ENCODE measurements around the gene SYNGR4. TPM values are rescaled to one million over a fixed set of nuclear protein-coding genes. Genes with fewer than 3 reads are reported as not detected.

Gene SYNGR4
- total RNA-seq, 4 donors from 2014 or later = not detected

DNA sequence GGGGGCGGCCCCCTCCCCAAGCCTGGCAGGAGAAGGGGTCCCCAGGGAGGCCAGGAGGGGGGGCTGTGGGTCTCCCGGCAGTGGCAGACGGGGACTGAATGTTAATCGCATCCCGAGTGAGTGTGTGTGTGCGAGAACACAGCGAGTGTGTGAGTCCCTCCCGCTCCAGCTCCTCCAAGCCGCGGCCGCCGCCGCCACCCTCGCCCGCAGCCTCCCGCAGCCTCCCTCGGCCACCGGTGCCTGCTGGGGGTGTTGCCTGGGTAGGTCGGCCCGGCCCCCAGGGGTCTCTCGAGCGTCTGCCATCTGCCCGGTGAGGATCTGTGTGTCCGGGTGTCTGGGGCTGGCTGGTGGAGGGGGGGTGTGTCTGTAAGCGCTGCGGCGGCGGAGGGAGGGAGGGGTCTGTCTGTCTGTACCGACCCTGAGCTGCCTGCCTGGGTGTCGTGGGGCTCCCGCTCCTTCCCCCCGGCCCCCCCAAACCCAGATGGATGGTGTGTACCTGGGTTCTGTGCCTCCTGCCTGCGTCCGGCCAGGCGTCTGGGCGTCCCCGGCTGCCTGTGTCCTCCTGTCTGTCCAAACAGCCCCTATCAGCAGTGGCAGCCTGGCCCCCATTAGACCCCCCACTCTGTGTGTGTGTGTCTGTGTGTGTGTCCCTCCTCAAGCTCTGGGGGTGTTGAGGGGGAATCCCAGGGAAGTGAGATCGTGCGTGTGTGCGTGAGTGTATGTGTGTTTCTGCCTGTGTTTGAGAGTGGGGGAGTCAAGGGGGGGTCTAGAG lies 29.6 kb downstream of the SYNGR4 start, which contains the start of gene GRIN2D:
Gene GRIN2D (plus strand): TSS at position 110 of the 772 bp plus-strand sequence. CDS start 4,725 bp downstream, outside the sequence.
- no peak for TF ChIP-seq POLR2A (IDR thresholded peaks at IDR 0.05)
- no peak for TF ChIP-seq CTCF (IDR thresholded peaks at IDR 0.05)
- Histone ChIP-seq H3K4me1 (peaks cover 0 to 35% (median 14%) of the 10 kb centered on the region in 4 donors), H3K27ac (no peak within 1 kb of the TSS), H3K27me3 (peaks cover 4 to 38% of the 10 kb centered on the region in 2 donors), H3K9me3 (no peaks in the 10 kb centered on the region), H3K4me3 (no peak within 1 kb of the TSS), H3K36me3 (peaks cover 0 to 9% (median 0%) of the 10 kb centered on the region in 3 donors)
- peak in 1 of 3 donors; percentile 53 for DNase-seq

- peaks cover 0 to 34% (median 14%) of the 10 kb centered on the region in 4 donors for H3K4me1 ChIP-seq
- peaks cover 4 to 38% of the 10 kb centered on the region in 2 donors for H3K27me3 ChIP-seq
- H3K4me3 ChIP-seq = no peak overlapping the region
- TF ChIP-seq CTCF (IDR thresholded peaks at IDR 0.05) = no peak
- H3K36me3 ChIP-seq = peaks cover 0 to 1% (median 0%) of the 10 kb centered on the region in 3 donors
- no peak overlapping the region for H3K27ac ChIP-seq
- no peak for DNase-seq
- no peaks in the 10 kb centered on the region for H3K9me3 ChIP-seq
Measured at GRCh38 chr19:48394331-48395169, 30.4 kb downstream of the SYNGR4 start.

GRCh38 chr19:48395170-48395455 lies 30.9 kb downstream of the SYNGR4 start:
- Histone ChIP-seq H3K9me3 (no peaks in the 10 kb centered on the region), H3K4me3 (no peak overlapping the region), H3K4me1 (peaks cover 0 to 28% (median 14%) of the 10 kb centered on the region in 4 donors), H3K27ac (no peak overlapping the region), H3K27me3 (peaks cover 4 to 38% of the 10 kb centered on the region in 2 donors), H3K36me3 (no peaks in the 10 kb centered on the region)
- TF ChIP-seq POLR2A (IDR thresholded peaks at IDR 0.05) (no peak), CTCF (IDR thresholded peaks at IDR 0.05) (no peak)
- DNase-seq = no peak

- Histone ChIP-seq H3K9me3 (no peaks in the 10 kb centered on the region), H3K36me3 (no peaks in the 10 kb centered on the region), H3K4me1 (peaks cover 0 to 26% (median 14%) of the 10 kb centered on the region in 4 donors), H3K27ac (no peak overlapping the region), H3K4me3 (no peak overlapping the region), H3K27me3 (peaks cover 4 to 38% of the 10 kb centered on the region in 2 donors)
- TF ChIP-seq POLR2A (IDR thresholded peaks at IDR 0.05) (no peak), CTCF (IDR thresholded peaks at IDR 0.05) (no peak)
- no peak for DNase-seq
Measured at GRCh38 chr19:48395499-48395898, 31.3 kb downstream of the SYNGR4 start.

DNA sequence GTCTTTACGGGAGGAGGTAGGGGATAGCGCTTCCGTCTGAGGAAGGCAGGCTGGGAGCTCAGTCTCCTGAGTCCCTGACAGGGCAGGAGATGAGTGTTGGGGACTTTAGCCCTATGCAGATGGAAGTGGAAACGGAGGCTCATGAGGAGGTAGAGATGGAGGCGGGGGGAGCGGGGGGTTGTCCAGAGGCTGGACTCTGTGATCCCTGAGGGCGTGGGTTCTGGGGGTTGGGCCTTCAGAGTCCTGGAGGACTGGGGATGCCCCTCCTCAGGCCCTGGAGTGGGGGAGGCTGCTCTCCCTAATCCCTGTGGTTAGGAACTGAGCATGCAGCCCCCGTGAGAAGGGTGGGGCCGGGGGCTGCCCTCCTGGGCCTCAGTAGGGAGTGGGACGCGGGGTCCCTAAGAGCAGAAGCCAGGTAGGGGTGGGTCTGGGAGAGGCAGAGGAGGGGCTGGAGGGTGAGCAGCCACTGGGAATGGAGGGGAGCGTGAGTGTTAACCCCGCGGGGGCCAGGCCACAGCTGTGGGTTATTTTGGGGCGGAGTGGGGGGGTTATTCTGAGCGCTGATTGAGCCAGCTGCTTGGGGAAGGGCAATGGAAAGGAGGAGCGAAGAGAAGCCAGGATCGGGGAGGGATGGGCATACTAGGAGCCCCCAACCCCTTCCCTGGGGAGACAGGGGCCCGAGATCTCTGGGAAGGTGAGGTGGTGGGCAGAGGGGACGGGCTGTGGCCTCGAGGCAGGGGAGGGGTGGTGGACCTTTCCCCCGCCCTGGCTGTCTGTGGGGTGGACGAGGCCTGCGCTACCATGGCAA lies 32.1 kb downstream of the SYNGR4 start:
- DNase-seq = no peak
- Histone ChIP-seq H3K4me3 (no peak overlapping the region), H3K36me3 (no peaks in the 10 kb centered on the region), H3K4me1 (peaks cover 0 to 26% (median 14%) of the 10 kb centered on the region in 4 donors), H3K27ac (no peak overlapping the region), H3K9me3 (no peaks in the 10 kb centered on the region), H3K27me3 (peaks cover 4 to 38% of the 10 kb centered on the region in 2 donors)
- TF ChIP-seq POLR2A (IDR thresholded peaks at IDR 0.05) (no peak), CTCF (IDR thresholded peaks at IDR 0.05) (no peak)

All from Peyer's patch (tissue), 4 donors.